ENCODE results near the gene FXYD5.
"Not testable (repeated sequence)": the region's sequence is repeated elsewhere in the genome, so short reads cannot be mapped to it uniquely, and the experiment has no call there.

FXYD5 gene

DNA sequence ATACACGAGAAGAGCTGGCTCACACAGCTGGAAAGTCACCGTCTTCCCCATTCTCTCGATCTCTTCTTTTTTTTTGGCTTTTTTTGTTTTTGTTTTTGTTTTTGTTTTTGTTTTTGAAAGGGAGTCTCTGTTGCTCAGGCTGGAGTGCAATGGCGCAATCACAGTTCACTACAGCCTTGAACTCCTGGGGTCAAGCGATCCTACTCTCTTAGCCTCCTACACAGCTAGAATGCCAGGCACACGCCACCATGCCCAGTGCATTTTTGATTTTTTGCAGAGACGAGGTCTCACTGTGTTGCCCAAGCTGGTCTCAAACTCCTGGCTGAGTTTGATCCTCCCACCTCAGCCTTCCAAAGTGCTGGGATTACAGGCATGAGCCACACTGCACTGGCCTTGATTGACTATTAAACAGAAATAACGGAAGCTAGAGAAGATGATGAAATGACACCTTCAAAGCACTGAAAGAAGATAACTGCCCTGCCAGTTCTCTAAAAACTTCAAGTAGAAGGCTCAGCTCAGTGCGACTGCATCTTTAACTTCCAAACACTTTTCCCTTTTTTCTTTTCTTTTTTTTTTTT is 34.9 kb upstream of the FXYD5 start:
- no peak for DNase-seq (ENCODE audit: low read depth in 3 of 3)

DNA sequence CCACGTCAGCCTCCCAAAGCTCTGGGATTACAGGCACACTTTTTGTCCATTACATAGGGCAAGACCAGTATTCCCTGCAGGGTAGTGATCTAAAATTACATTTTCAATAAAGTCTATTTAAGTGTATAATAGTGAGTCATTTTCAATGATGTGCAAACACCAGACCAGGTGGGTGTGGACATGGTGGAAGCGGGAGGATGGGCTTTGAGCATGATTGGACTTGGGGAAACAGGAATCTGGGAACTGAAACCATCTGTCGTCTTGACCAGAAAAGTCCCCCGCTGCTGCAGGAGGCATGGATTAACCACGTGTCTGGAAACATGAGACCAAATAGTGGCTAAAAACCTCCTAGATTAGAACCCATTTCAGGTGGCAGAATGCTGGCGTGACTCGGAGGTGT is 34.0 kb upstream of the FXYD5 start:
- no peak for DNase-seq (ENCODE audit: low read depth in 3 of 3)

DNA sequence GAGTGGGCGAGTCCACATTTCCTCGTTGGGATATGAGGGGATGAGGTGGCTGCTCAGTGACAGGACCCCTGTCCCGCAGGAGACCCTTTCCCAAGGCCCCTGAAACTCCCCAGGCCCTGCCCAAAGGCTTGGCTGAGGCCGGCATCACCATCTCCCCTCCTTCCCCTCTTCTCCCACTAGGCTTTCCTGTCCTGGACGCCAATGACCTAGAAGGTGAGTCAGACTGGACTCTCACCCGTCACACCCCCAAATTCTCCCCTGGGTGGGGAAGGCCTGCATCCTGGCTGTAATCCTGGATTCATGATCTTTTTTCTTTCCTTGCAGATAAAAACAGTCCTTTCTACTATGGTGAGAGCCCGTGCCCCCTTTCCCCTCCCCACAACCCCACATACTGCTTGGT is 33.6 kb upstream of the FXYD5 start:
- DNase-seq (ENCODE audit: low read depth in 3 of 3): no peak

DNA sequence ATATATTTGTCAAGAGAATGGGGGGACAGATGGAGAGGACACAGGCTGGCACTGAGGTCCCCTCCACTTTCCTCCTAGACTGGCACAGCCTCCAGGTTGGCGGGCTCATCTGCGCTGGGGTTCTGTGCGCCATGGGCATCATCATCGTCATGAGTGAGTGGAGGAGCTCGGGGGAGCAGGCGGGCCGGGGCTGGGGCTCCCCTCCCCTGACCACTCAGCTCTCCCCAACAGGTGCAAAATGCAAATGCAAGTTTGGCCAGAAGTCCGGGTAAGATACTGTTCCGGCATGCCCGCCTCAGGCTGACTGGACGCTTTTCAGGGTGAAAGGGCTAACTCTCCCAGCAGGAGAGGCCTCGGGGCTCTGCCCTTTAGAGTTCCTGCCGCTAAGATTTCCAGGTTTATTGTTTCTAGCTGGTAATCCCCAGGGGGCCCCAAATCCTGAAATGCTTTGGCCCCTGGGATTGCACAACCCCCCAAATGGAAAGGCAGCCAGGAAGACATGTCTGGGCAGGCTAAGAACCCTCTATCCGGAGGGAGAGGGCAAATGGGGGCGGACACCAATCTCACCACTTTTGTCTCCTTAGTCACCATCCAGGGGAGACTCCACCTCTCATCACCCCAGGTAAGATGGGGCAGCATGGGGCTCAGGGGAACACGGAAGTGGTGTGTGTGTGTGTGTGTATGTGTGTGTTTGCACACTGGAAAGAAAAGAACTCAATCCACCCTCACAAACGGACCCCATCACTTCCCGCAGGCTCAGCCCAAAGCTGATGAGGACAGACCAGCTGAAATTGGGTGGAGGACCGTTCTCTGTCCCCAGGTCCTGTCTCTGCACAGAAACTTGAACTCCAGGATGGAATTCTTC is 31.6 kb upstream of the FXYD5 start:
- no peak for DNase-seq (ENCODE audit: low read depth in 3 of 3)

DNA sequence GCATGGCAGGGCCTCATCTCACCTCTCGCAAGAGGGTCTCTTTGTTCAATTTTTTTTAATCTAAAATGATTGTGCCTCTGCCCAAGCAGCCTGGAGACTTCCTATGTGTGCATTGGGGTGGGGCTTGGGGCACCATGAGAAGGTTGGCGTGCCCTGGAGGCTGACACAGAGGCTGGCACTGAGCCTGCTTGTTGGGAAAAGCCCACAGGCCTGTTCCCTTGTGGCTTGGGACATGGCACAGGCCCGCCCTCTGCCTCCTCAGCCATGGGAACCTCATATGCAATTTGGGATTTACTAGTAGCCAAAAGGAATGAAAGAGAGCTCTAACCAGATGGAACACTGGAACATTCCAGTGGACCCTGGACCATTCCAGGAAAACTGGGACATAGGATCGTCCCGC is 31.0 kb upstream of the FXYD5 start:
- DNase-seq (ENCODE audit: low read depth in 3 of 3): no peak

DNA sequence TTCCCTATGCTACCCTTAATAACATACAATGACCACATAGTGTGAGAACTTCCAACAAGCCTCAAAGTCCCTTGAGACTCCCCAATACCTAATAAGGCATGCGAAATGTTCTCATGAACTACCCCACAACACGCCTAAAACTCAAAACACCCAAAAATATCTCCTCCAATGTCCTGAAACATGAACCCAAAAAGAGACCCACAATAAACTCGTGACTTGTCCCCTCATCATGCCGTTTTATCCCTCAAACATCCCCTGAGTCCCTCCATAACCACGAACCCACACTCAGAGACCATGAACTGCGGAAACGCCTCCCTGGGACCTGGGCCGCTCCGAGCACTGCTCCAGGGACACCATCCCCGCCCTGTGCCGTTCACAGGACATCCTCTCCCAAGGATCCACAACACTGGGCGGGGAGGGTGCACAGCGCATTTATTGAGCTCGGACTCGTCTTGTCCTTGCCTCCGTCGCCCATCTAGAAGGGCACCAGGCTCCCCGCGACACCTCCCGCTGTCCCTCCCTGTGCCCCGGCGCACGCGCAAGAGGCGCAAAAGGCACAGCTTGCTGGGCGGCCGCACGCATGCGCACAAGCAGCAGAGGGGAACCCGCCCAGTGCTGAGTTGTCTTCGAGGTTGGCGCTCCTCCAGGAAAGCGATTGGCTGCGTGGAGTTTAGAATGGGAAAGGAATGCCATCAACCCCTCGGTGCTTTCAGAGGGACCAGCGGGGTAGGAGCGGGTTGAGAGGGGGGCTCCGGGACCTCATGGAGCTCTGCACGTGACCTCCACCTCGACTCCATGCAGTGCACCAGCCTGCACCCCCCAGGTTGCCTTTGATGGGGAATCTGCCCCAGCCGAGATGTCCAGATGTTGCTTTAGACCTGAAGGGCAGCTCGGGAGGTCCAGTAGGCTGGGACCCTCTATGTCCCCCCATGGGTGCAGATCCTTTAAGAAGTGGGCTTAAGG is 30.2 kb upstream of the FXYD5 start:
- peak; percentile 61 to 79 (median 76) for DNase-seq (ENCODE audit: low read depth in 3 of 3)

DNA sequence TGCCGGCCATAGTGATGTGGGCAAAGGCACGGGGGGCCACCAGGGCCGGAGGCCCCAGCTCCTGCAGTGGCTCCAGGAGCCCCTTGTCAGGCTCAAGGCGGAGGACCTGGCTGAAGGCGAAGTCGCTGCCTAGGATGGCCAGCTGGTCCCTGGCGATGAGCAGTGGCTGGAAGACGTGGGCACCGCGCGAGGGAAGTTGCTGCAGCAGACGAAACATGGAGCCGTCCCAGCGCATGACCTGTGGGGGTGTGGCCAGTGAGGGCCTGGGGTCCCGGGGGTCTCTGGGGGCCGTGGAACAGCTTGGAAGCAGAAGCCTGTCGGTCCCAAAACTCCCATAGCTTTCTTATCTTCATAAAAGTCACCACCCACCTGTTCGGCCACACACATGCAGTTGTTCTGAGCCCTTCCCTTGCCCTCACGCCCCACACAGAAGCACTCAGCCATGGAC is 29.2 kb upstream of the FXYD5 start:
- DNase-seq (ENCODE audit: low read depth in 3 of 3): no peak

DNA sequence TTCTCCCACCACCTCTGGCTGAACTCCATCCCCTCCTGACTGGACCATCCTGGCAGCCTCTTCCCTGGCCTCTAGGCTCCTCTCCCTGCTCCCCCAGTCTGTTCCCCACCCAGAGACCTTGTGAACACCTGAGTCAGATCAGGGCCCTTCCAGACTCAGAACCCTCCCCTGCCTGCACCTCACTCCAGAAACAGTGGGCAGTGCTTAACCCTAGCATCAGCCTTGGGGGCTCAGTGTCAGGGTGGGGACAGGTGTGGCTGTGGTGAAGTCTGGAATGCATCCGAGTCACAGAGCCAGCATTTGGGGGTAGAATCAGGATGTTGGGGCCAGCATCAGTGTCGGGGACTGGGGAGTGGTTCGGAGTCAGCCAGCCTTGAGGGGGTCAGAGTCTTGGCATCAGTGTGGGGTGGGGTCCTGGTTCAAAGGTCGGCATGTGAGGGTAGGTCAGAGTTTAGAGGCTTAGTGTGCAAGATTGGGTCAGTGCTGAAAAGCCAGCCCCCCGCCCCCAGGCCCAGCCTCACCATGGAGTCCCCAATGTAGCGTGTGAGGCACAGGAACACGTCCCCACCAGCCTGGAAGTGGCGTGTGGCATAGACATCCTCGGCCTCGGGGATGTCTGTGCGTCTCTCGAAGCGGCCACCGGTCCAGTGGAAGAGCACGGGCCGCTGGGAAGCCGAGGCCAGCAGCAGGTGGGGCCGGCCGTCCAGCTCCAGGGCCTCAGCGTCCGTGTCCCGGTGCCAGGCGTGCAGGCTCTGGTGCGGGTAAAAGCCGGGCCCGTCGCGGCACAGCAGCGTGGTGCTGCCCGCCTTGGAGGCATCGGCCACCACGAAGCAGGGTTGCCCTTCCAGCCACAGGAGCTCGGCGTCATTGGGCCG is 28.5 kb upstream of the FXYD5 start:
- no peak for DNase-seq (ENCODE audit: low read depth in 3 of 3)

DNA sequence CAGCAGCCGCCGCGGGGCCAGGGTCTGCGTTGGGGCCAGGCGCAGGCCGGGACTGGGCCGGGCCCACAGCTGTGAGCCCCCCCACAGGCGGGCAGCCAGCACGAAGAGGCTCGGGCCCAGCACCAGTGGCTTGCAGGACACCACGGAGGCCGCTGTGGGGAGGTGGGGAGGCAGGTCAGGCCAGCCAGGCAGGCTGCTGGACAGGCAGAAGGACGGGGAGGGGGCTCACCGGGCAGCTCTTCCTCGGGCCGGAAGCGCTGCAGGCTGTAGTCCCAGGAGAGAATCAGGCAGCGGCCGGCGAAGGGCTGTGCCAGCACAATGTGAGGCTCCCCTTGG is 27.9 kb upstream of the FXYD5 start:
- DNase-seq (ENCODE audit: low read depth in 3 of 3): no peak

DNA sequence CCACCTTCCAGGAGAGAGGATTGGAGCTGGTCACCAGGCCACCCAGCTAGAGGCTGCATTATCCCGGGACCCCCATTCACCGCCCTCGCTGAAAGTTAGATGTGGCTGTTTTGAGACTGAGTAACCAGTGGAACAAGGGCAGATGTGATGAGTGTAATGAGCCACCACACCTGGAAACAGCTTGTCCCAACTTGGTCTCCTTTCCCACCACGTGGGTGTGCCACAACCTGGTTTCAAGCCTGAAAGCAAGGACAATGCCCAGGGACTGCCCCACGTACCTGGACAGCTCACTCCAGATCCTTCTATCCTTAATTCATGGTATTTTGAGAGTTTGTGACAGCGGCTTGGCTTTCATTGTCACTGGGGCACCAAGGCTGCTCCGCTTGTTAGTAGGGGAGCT is 26.7 kb upstream of the FXYD5 start:
- no peak for DNase-seq (ENCODE audit: low read depth in 3 of 3)

DNA sequence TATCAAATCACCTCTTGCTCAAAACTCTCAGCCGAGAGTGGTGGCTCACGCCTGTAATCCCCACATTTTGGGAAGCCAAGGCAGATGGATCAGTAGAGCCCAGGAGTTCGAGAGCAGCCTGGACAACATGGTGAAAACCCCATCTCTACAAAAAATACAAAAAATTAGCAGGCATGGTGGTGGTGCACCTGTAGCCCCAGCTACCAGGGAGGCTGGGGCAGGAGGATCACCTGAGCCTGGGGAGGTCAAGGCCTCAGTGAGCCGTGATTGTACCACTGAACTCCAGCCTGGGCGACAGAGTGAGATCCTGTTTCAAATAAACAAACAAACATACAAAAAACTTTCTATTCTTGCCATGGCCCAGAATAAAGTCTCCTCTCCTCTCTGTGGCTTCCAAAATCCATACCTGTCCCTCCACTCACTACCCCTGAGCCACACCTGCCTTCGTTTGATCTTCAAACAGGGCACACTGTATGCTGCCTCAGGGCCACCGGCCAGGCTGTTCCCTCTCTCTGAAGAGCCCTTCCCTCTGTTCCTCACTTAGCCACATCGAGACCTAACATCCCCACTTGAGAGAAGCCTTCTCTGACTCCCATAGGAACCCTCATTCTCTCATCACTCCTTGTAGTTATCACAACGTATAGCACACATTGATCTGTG is 26.0 kb upstream of the FXYD5 start:
- no peak for DNase-seq (ENCODE audit: low read depth in 3 of 3)

DNA sequence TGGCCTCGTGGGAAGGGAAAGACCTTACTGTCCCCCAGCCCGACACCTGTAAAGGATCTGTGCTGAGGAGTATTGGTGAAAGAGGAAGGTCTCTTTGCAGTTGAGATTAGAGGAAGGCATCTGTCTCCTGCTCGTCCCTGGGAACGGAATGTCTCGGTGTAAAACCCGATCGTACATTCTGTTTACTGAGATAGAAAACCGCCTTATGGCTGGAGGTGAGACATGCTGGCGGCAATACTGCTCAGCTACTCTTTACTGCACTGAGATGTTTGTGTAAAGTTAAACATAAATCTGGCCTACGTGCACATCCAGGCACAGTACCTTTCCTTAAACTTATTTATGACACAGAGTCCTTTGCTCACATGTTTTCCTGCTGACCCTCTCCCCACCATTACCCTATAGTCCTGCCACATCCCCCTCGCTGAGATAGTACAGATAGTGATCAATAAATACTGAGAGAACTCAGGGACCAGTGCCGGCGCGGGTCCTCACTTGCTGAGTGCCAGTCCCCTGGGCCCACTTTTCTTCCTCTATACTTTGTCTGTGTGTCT is 24.7 kb upstream of the FXYD5 start:
- DNase-seq (ENCODE audit: low read depth in 3 of 3): not testable (repeated sequence)

DNA sequence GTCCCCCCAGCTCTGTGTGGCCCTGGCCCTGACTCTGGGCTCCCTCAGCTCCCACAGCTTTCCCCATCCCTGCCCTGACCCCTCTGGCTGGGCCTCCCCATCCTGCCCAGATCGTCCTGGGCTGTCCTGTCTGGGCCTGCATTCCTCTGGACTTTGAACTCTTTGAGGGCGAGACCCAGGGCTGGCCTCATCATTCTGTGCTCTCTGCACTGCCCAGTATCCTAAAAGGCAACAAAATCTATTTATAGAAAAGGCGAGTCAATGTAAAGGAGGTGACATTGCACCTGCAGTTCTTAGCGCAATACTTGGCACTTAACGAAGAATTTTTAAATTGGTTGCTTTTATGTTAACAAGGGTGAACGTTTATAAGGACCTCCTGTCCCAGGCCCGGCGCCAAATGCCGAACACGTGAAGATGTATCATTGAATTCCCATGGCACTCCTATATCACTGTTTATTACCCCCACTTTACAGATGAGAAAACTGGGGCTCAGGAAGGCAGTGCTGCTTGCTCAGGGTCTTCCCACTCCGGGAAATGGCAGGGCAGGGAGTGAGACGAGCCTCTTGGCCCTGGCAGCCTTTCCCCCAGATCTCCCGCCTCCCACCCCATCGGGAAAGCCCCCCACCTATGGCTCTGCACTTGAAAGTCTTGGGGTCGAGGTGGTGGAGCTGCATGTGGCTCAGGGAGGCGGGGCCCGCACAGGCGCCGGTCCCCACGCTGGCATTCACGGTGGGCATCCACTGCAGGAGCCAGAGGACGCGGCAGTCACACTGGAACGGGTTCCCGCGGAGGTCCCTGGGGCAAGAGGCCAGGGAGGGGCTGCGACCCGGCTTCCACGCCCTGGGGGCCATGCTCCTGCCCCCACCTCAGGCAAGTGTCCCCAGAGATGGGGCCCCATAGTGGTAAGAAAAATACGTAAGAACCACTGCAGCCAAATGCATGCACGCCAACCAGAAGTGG is 23.5 kb upstream of the FXYD5 start:
- no peak for DNase-seq (ENCODE audit: low read depth in 3 of 3)

DNA sequence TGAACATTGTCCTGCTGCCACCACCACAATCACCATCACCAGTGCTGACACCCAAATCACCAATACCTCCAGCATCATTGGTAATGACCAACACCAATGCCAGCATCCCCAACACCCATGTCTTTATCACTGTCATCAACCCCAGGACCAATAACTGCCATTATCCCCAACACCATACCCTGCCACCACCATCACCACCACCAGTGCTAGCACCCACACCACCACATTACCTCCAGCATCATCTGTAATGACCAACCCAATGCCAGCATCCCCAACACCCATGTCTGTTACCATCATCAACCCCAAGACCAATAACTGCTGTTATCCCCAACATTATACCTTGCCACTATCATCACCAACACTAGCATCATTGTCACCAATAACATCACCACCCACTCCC is 22.3 kb upstream of the FXYD5 start:
- no peak for DNase-seq (ENCODE audit: low read depth in 3 of 3)

DNA sequence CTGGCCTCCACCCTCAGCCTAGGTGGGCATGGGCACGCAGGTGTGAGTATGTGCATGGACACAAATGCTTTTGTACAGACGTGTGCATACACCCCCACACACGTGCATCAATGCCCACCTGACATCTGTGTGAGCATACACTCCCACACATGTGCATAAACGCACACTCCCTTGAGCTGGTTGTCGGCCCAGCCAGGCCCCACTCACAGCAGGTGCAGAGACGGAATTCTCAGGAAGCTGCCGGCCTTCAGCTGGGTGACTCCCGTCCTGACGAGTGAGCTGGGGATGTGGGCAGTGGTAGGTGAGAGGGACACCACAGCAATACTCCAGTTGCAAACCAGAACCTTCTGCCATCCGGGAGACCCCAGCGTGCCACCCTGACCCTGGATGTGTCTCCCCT is 20.7 kb upstream of the FXYD5 start:
- no peak for DNase-seq (ENCODE audit: low read depth in 3 of 3)

DNA sequence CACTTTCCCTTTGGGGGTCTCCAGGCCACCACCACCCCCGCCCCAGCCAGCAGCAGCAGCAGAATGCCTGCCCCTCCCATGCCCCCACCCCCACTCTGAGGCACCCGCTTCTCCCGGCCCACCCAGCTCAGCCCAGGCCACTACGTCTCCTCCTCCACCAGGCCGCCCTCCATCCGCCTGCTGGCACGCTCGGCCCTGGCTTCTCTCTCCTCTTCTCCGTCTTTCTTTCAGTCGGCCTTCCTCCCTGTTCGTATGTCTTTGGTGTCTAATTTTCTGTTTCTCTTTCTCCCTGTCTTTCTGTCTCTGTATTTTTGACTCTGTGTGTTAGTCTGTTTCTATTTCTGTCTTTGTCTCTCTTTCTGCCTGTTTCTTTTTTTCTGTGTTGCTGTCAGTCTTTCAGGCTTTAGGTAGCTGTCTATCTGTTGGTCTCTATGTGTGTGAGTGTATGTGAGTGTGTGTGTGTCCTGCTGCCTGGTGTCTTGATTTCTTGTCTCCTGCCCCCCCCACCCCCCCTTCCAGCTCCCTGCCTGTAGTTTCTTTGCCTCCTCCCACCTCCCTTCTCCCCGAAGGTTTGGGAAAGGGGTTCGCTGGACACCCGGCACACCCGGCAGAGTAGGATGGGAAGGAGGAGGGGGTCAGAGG is 19.8 kb upstream of the FXYD5 start, which contains the start of gene LGI4:
Gene LGI4, minus strand, starts transcription at position 459 of the 642 bp plus-strand sequence. Its CDS starts 379 bp downstream, at position 80.
- no peak for DNase-seq (ENCODE audit: low read depth in 3 of 3)

DNA sequence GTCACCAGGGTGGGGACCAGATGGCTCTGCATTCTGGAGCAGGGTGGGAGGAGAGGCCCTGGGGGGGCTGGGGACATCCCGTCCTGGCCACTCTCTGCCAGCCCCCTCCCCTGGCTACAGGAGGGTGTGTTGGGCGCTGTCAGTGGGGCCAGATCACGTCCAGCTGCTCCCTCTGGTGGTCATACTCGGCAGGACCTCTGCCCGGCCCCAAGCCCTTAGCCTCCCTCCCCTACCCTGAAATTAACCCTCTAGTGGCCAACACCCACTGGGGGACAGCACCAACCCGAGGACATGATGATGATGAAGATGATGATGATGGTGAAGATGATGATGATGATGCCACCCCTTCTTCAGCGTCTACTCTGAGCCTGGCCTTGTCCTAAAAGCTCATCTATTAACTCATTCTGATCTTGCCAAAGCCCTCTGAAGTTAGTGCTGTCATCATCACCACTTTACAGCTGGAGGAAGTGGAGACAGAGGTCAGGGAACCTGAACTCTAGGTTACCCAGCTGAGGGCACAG is 19.1 kb upstream of the FXYD5 start:
- DNase-seq (ENCODE audit: low read depth in 3 of 3): peak; percentile 55 to 75 (median 55)

DNA sequence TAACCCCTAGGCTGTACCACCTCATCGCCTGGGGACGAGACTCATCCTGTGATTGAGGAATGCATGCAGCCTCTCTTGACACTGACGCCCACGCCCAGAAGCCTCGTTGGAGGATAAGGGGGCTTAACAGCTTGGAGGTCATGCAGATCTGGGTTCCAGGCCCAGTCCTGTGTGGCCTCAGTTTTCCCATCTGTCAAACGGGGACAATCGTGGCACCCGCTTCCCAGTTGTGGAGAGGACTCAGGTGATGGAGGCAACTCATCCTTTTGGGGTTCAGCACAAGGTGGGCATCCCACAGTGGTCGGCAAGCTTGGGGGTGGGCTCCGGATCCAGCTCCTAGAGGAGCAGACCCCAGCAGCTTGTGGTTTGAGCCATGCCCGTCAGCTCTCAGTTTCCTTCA is 18.3 kb upstream of the FXYD5 start:
- no peak for DNase-seq (ENCODE audit: low read depth in 3 of 3)

All from stimulated activated CD4-positive, alpha-beta T cell treated with anti-CD3 and anti-CD28 coated beads, TNF-alpha, amount 100 ng/mL, for 48 hours (primary cell).